KMS-11 (cell line): ENCODE data around the gene GBP1.

Experiments
- H2AFZ ChIP-seq: fragments of 200-600 bp; sonication (generic); 2 replicates; pipeline ENCODE4 v1.6.1; 2016; ENCODE audit warnings: antibody characterized with exemption, mixed run types, low read depth
- H3K27ac ChIP-seq: fragments of 200-600 bp; sonication (generic); 2 replicates; pipeline ENCODE4 v1.6.1; 2016; ENCODE audit warnings: mild to moderate bottlenecking, mixed run types
- H3K27me3 ChIP-seq: fragments of 200-600 bp; sonication (generic); 2 replicates; pipeline ENCODE4 v1.6.1; 2017; ENCODE audit warnings: mild to moderate bottlenecking, low read depth, mixed run types, moderate library complexity; ENCODE audit not compliant: insufficient read depth
- H3K36me3 ChIP-seq: fragments of 200-600 bp; sonication (generic); 2 replicates; pipeline ENCODE4 v1.6.1; 2017; ENCODE audit warnings: mild to moderate bottlenecking, mixed run types; ENCODE audit not compliant: insufficient read depth
- H3K4me1 ChIP-seq: fragments of 200-600 bp; sonication (generic); 2 replicates; pipeline ENCODE4 v1.6.1; 2016; ENCODE audit warnings: mild to moderate bottlenecking, low read depth, mixed run types; ENCODE audit not compliant: poor library complexity, severe bottlenecking
- H3K4me2 ChIP-seq: fragments of 200-600 bp; sonication (generic); 2 replicates; pipeline ENCODE4 v1.7.0; 2016; ENCODE audit warnings: mild to moderate bottlenecking, mixed run types
- H3K4me3 ChIP-seq: fragments of 200-600 bp; sonication (generic); IDR thresholded peaks from 2 replicates; pipeline ENCODE4 v1.6.1; 2017; ENCODE audit warnings: low read depth, low read length, mixed read lengths; ENCODE audit not compliant: insufficient read depth
- H3K79me2 ChIP-seq: fragments of 200-600 bp; sonication (generic); 2 replicates; pipeline ENCODE4 v1.6.1; 2016; ENCODE audit warnings: low read depth, mixed run types; ENCODE audit not compliant: insufficient read depth
- H3K9ac ChIP-seq: fragments of 200-600 bp; sonication (generic); 2 replicates; pipeline ENCODE4 v1.6.1; 2016; ENCODE audit warnings: mild to moderate bottlenecking, mixed run types
- H4K20me1 ChIP-seq: fragments of 200-600 bp; sonication (generic); 2 replicates; pipeline ENCODE4 v1.6.1; 2016; ENCODE audit warnings: mild to moderate bottlenecking, mixed run types; ENCODE audit not compliant: insufficient read depth
- TF ChIP-seq, protein P1 (sequence below): fragments of 200-600 bp; sonication (generic); conservative IDR thresholded peaks from 2 replicates; pipeline ENCODE4 v1.6.1; 2017; ENCODE audit warnings: low read depth, mild to moderate bottlenecking, antibody characterized with exemption, low read length, moderate library complexity, mixed read lengths

The GBP1 gene

DNA sequence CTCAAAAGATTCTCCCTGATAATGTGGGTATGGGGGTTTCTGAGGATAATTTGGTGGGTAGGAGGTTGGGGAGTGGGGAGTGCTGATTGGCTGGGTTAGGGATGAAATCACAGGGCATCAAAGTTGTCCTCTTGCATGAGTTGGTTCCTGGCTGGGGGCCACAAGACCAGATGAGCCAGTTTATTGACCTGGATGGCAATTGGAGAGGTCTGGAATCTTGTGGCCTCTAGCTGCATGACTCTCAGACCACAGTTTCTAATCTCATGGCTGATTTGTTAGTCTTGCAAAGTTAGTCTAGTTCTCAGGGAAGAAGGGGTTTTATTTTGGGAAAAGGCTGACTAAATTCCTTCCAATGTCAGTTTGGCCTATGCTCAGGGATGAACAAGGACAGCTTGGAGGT lies 3.3 kb upstream of the GBP1 start:
- Histone ChIP-seq H3K27me3 (no peaks in the 10 kb centered on the region), H3K36me3 (no peaks in the 10 kb centered on the region), H3K9ac (no peak overlapping the region), H3K4me2 (no peak overlapping the region), H3K27ac (no peak overlapping the region), H2AFZ (no peak overlapping the region), H3K4me3 (no peak overlapping the region), H4K20me1 (no peaks in the 10 kb centered on the region), H3K4me1 (peaks cover 18% of the 10 kb centered on the region), H3K79me2 (no peaks in the 10 kb centered on the region)
- TF ChIP-seq, protein P1, sequence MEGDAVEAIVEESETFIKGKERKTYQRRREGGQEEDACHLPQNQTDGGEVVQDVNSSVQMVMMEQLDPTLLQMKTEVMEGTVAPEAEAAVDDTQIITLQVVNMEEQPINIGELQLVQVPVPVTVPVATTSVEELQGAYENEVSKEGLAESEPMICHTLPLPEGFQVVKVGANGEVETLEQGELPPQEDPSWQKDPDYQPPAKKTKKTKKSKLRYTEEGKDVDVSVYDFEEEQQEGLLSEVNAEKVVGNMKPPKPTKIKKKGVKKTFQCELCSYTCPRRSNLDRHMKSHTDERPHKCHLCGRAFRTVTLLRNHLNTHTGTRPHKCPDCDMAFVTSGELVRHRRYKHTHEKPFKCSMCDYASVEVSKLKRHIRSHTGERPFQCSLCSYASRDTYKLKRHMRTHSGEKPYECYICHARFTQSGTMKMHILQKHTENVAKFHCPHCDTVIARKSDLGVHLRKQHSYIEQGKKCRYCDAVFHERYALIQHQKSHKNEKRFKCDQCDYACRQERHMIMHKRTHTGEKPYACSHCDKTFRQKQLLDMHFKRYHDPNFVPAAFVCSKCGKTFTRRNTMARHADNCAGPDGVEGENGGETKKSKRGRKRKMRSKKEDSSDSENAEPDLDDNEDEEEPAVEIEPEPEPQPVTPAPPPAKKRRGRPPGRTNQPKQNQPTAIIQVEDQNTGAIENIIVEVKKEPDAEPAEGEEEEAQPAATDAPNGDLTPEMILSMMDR = no peak

DNA sequence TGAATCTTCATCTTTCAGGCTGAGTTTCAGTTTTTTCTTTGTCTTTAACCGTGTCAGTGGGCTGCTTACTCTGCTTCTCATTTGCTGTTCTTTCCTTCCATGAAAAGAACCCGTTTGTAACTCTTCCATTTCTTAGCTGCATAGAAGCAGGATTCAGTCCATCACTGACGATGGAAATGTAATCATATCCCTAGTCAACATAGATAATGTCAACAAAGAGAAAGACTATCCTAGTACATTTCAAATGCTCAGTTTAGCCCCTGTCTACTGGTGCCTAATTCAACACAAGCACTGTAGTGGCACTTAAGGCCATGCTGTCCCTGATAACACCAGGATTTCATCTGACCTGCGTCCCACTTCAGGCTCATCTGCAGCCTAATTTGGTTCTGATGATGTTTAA lies 376 bp downstream of the GBP1 start:
- Histone ChIP-seq H3K79me2 (no peaks in the 10 kb centered on the region), H3K27ac (peak overlapping the region; percentile 6; the same call in 1 of the 2 replicates), H3K9ac (peak overlapping the region; percentile 21; the same call in 1 of the 2 replicates)

DNA sequence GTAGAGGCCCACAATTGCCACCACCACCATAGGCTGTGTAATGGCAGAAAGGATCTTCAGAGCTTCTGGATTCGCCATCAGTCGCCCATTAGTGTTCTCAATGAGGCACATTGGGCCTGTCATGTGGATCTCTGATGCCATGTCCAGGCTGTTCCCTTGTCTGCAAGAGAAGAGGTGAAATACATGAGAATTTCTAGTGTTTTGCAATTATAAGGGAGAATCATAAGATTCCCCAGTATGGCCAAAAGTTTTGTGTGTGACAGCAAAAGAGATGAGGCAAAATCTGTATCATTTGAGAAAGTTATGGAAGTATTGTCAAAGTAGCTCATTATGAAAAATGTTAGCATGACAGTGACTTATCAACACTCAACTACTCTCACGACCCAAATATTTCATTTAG lies 1.9 kb downstream of the GBP1 start:
- H2AFZ ChIP-seq = no peak overlapping the region
- no peak overlapping the region for H3K27ac ChIP-seq
- no peaks in the 10 kb centered on the region for H3K36me3 ChIP-seq
- no peaks in the 10 kb centered on the region for H3K27me3 ChIP-seq
- TF ChIP-seq, protein P1 = no peak
- H3K4me1 ChIP-seq = peaks cover 12% of the 10 kb centered on the region
- H3K9ac ChIP-seq = no peak overlapping the region
- H3K4me3 ChIP-seq = no peak overlapping the region
- H4K20me1 ChIP-seq = no peaks in the 10 kb centered on the region
- H3K79me2 ChIP-seq = no peaks in the 10 kb centered on the region
- no peak overlapping the region for H3K4me2 ChIP-seq

More for the DNA sequence above, 376 bp downstream of the GBP1 start:
- peaks cover 13% of the 10 kb centered on the region for H3K4me1 ChIP-seq
- H3K4me2 ChIP-seq = peak overlapping the region; percentile 78
- H3K36me3 ChIP-seq = no peaks in the 10 kb centered on the region
- H3K27me3 ChIP-seq = no peaks in the 10 kb centered on the region
- H2AFZ ChIP-seq = peak overlapping the region; percentile 74
- TF ChIP-seq, protein P1 = no peak
- no peak overlapping the region for H3K4me3 ChIP-seq
- no peaks in the 10 kb centered on the region for H4K20me1 ChIP-seq

DNA sequence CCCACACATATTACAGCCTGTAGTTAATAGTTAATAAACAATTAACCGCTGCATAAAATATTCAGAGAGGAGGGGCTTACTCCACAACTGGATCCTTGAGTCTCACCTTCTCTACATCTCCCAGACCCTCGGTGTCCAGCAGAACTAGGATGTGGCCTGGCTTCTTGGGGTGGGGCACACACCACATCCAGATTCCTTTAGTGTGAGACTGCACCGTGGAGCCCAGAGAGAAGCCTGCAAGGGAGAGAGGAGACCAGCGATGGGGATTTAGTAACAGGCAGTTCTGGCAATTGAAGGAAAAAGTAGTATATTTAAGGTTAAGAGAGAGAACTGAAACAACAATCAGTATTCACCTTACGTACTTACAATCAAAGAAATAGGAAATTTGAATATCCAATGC lies 4.9 kb downstream of the GBP1 start:
- Histone ChIP-seq H2AFZ (no peak overlapping the region), H3K27ac (no peak overlapping the region), H3K4me1 (peaks cover 7% of the 10 kb centered on the region), H4K20me1 (no peaks in the 10 kb centered on the region), H3K4me3 (no peak overlapping the region), H3K9ac (no peak overlapping the region), H3K27me3 (no peaks in the 10 kb centered on the region), H3K79me2 (no peaks in the 10 kb centered on the region), H3K4me2 (no peak overlapping the region), H3K36me3 (no peaks in the 10 kb centered on the region)
- TF ChIP-seq, protein P1 = no peak
